Measurements from ENCODE around the gene RFPL1.

DNA sequence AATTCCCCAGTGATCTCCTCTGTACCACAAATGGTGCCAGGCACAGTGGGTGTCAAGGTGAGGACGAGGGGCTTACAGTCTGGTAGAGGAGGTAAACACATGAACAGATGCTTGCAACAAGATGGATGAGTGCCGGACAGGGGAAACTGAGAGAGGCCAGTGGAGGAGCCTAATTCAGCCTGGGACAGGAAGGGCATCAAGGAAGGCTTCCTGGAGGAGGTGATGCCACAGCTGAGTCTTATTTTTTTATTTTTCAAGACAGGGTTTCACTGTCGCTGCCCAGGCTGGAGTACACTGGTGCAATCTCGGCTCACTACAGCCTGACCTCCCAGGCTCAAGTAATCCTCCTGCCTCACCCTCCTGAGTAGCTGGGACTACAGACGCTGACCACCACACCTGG lies 22.9 kb downstream of the RFPL1 start:
- TF ChIP-seq GABPA (IDR thresholded peaks at IDR 0.05; ENCODE audit: low read depth), result no peak
- TF ChIP-seq, protein P1, sequence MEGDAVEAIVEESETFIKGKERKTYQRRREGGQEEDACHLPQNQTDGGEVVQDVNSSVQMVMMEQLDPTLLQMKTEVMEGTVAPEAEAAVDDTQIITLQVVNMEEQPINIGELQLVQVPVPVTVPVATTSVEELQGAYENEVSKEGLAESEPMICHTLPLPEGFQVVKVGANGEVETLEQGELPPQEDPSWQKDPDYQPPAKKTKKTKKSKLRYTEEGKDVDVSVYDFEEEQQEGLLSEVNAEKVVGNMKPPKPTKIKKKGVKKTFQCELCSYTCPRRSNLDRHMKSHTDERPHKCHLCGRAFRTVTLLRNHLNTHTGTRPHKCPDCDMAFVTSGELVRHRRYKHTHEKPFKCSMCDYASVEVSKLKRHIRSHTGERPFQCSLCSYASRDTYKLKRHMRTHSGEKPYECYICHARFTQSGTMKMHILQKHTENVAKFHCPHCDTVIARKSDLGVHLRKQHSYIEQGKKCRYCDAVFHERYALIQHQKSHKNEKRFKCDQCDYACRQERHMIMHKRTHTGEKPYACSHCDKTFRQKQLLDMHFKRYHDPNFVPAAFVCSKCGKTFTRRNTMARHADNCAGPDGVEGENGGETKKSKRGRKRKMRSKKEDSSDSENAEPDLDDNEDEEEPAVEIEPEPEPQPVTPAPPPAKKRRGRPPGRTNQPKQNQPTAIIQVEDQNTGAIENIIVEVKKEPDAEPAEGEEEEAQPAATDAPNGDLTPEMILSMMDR (IDR thresholded peaks at IDR 0.05; ENCODE audit: insufficient read depth, low read length), result no peak

Data from HL-60 (cell line).